C4-2B (cell line): ENCODE measurements around the gene PREX1.
"Not testable (repeated sequence)": the region's sequence is repeated elsewhere in the genome, so short reads cannot be mapped to it uniquely, and the experiment has no call there.

Experiments used
- CTCF ChIP-seq: fragments of 450-650 bp; conservative IDR thresholded peaks from 2 replicates; pipeline ENCODE4 v1.5.1; 2017; ENCODE audit warnings: mild to moderate bottlenecking
- ZFX ChIP-seq: fragments of 450-650 bp; IDR thresholded peaks from 2 replicates; pipeline ENCODE4 v1.6.1; 2017

GRCh38 chr20:48826480-48826879 lies 1.3 kb downstream of the PREX1 start:
- TF ChIP-seq CTCF, ZFX: not testable (repeated sequence)
